CD1c-positive myeloid dendritic cell (primary cell): Measurements from ENCODE around the gene SLC35B1.
"Not testable (repeated sequence)": the region's sequence is repeated elsewhere in the genome, so short reads cannot be mapped to it uniquely, and the experiment has no call there.

Experiments
- DNase-seq: peaks from one replicate; pipeline ENCODE4 v3.0.0-alpha.2; 2016; ENCODE audit errors: extremely low spot score

SLC35B1 gene

GRCh38 chr17:49699966-49700575, 7.7 kb downstream of the SLC35B1 start:
- no peak for DNase-seq

- DNase-seq: no peak
These were observed 9.8 kb downstream of the SLC35B1 start for GRCh38 chr17:49698005-49698404.

- peak; percentile 92 for DNase-seq
These were observed 11.5 kb downstream of the SLC35B1 start for GRCh38 chr17:49696233-49696761.

- no peak for DNase-seq
These were observed 12.0 kb downstream of the SLC35B1 start for GRCh38 chr17:49695698-49696232.

- peak; percentile 76 for DNase-seq
These were observed 12.7 kb downstream of the SLC35B1 start for GRCh38 chr17:49694847-49695697.

GRCh38 chr17:49692751-49693150, 15.0 kb downstream of the SLC35B1 start:
- DNase-seq: peak; percentile 55

- no peak for DNase-seq
These were observed 16.0 kb downstream of the SLC35B1 start for GRCh38 chr17:49691677-49692191.

GRCh38 chr17:49691086-49691676, 16.6 kb downstream of the SLC35B1 start:
- no peak for DNase-seq

GRCh38 chr17:49690256-49690655, 17.5 kb downstream of the SLC35B1 start:
- no peak for DNase-seq

GRCh38 chr17:49688848-49689247, 18.9 kb downstream of the SLC35B1 start:
- no peak for DNase-seq

GRCh38 chr17:49687878-49688491, 19.8 kb downstream of the SLC35B1 start:
- peak; percentile 35 for DNase-seq

GRCh38 chr17:49681106-49681979, 26.4 kb downstream of the SLC35B1 start:
- peak; percentile 36 for DNase-seq

GRCh38 chr17:49680314-49680713, 27.4 kb downstream of the SLC35B1 start:
- no peak for DNase-seq

GRCh38 chr17:49677933-49678847, 29.6 kb downstream of the SLC35B1 start, which contains the start of gene SPOP:
TSS of gene SPOP (minus strand) at chr17:49678097. CDS start at chr17:49622810, 55,287 bp downstream.
- DNase-seq: peak; percentile 98

- DNase-seq: peak; percentile 98
These were observed 30.4 kb downstream of the SLC35B1 start for GRCh38 chr17:49677134-49677932.

- DNase-seq: peak; percentile 95
These were observed 31.4 kb downstream of the SLC35B1 start for GRCh38 chr17:49676276-49676868.

GRCh38 chr17:49674507-49674906, 33.3 kb downstream of the SLC35B1 start:
- no peak for DNase-seq

GRCh38 chr17:49673679-49674078, 34.1 kb downstream of the SLC35B1 start:
- not testable (repeated sequence) for DNase-seq
